Peyer's patch (tissue), 4 donors: ENCODE measurements around the gene SLC27A5.

Experiments
- CTCF ChIP-seq, 6 experiments: fragments of 450-650 bp in 4 of 6; fragments of 200-600 bp in 2 of 6; sonication (generic) in 1 of 6; IDR thresholded peaks; one replicate each; pipeline ENCODE4 v1.5.1; 2017 to 2019; ENCODE audit warnings: antibody characterized with exemption in 6 of 6, mild to moderate bottlenecking in 3 of 6, moderate library complexity in 1 of 6
- POLR2A ChIP-seq, 2 donors: fragments of 450-650 bp; IDR thresholded peaks; one replicate each; pipeline ENCODE4 v1.5.1; 2017; ENCODE audit warnings: antibody characterized with exemption in 2 of 2, mild to moderate bottlenecking in 2 of 2, moderate library complexity in 2 of 2

GRCh38 chr19:58466760-58467589 lies 44.8 kb downstream of the SLC27A5 start, which contains the start of gene ZNF324:
- TF ChIP-seq POLR2A (IDR thresholded peaks at IDR 0.05) (peak; percentile 34 to 51), CTCF (IDR thresholded peaks at IDR 0.05) (no peak)
